DND-41 (cell line): ENCODE measurements around the gene ARHGEF19.

Experiments
- CTCF ChIP-seq: IDR thresholded peaks from 2 replicates; pipeline ENCODE4 v1.5.1; 2012; ENCODE audit warnings: borderline replicate concordance, low read length, moderate library complexity, mild to moderate bottlenecking; ENCODE audit not compliant: poor library complexity, severe bottlenecking; ENCODE audit errors: extremely low read depth
- EZH2 ChIP-seq: IDR thresholded peaks from 3 replicates; pipeline ENCODE4 v1.6.1; 2012; ENCODE audit warnings: borderline replicate concordance, low read depth, mild to moderate bottlenecking, moderate library complexity, low read length, inconsistent platforms; ENCODE audit not compliant: severe bottlenecking

DNA sequence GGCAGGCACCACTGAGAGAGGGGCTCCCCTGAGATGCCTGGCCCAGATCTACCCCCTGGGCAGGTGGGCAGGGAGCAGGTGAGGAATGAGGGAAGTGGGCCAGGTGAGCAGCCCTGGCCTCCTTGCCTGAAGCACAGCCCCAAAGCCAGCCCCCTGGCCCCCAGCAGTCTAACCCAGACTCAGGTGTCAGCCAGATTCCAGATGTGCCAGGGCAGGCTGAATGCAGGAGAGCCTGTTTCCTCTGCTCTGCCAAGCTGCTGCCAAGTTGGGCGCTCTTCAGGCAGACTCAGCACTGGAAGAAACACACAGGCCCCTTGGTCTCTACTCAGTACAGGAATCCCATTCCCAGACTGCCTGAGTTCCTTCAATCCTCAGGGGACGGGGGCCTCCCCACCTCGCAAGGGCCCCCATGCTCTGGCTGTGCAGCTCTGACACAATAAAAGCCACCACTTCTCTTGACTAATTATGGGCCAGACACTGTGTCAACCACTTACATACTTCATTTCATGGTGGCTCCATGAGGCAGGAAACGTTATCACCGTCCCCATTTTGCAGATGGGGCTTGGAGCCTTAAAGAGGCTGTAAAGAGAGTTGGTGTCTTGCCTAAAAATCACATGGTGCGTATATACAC, 20.4 kb downstream of the ARHGEF19 start:
- TF ChIP-seq CTCF (no peak), EZH2 (no peak)
